Adipocyte (in vitro differentiated cells): ENCODE measurements around the gene GNB5.

Experiments
- DNase-seq: peaks from one replicate; pipeline ENCODE4 v3.0.0-alpha.2; 2015; ENCODE audit warnings: low read depth
- H3K27me3 ChIP-seq: replicated peaks from 2 replicates; pipeline ENCODE4 v1.7.0; 2013; ENCODE audit warnings: mild to moderate bottlenecking, low read length, moderate library complexity; ENCODE audit not compliant: control insufficient read depth, insufficient read depth
- H3K36me3 ChIP-seq: 2 replicates; pipeline ENCODE4 v1.7.0; 2013; ENCODE audit warnings: low read length, mild to moderate bottlenecking, moderate library complexity; ENCODE audit not compliant: control insufficient read depth, insufficient read depth, severe bottlenecking
- H3K4me1 ChIP-seq: 2 replicates; pipeline ENCODE4 v1.7.0; 2013; ENCODE audit warnings: mild to moderate bottlenecking, low read length, moderate library complexity; ENCODE audit not compliant: control insufficient read depth, insufficient read depth
- H3K4me3 ChIP-seq: 2 replicates; pipeline ENCODE4 v1.7.0; 2013; ENCODE audit warnings: mild to moderate bottlenecking, low read length, moderate library complexity
- H3K9ac ChIP-seq: 2 replicates; pipeline ENCODE4 v1.7.0; 2013; ENCODE audit warnings: mild to moderate bottlenecking, low read length, moderate library complexity
- H3K9me3 ChIP-seq: 2 replicates; pipeline ENCODE4 v1.7.0; 2013; ENCODE audit warnings: mild to moderate bottlenecking, low read length, moderate library complexity; ENCODE audit not compliant: control insufficient read depth

Gene GNB5

DNA sequence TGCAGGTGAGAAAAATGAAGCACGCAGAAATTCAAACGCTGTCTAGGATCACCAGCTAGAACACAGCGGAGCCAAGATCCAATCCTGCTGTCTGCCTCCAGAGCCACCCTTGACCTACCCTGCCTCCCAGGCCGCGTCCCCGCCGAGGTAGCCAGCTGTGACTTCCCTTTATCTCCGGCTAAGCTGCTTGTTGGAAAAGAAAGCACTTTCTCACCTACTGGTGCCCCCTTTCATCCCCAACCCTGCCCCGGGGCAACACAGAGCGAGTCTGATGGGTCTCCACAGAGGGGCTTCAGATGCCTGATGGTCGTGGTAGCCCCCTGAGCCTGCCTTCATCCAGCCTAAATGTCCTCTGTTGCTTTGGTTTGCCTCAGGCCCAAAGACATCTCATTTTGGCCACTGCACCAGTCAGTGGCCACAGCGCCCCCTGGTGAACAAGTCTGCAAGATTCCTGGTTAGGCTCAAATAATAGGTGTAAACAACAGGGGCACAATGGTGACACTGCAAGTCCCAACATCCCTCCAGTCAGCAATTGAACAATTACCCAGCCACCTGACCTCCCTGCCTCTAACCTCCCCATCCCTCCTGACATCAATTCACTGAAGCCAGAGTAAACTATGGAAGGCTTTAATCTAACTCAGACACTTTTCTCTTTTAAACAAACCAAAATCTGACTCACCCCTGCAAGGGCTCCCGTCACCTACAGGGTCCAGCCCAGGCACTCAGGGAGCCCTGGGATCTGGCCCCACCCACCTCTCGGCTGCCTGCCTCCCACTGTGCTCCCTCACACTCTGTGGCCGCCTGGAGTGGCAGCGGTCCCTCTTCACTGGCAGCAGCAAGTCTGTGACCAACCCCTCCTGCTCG is 51.4 kb downstream of the GNB5 start:
- DNase-seq = peak; percentile 90
- H3K4me1 ChIP-seq = peaks cover 36% of the 10 kb centered on the region

DNA sequence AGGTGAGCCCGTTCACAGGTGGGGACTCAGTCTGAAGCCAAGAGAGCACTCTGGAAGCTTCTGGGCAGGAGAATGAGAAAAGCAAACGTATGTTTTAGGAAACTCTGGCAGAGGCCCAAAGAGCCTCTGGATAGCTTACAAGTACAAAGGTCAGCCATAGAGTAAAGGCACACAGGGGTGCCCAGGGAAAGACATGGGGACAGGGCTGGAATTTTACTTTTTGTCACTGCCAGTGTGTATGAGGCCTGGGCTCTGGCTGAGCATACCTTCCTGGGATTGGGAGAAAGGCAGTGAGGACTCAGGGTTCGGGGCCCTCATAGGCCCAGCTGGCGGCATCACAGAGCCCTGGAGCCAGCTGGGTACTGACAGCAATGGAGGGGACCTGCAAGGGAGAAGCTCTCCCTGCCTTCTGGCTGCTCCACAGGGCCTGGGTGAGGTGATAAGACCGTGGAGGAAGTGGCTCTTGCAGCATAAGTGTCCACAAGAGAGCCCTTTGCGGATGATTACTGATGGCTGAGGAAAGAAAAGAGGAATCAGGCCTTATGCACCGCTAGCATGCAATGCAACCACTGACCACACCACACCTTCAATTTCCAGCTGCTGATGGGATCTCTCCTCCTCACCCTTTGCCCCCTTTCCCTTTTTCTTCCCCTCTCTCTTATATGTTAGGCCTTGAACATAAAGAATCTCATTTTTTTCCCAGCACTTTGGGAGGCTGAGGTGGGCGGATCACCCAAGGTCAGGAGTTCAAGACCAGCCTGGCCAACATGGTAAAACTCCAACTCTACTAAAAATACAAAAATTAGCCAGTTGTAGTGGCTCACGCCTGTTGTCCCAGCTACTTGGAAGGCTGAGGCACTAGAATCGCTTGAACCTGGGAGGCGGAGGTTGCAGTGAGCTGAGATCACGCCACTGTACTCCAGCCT is 53.5 kb downstream of the GNB5 start:
- Histone ChIP-seq H3K36me3 (no peaks in the 10 kb centered on the region), H3K4me3 (no peak overlapping the region), H3K27me3 (no peaks in the 10 kb centered on the region), H3K9ac (no peak overlapping the region), H3K4me1 (peaks cover 23% of the 10 kb centered on the region), H3K9me3 (no peaks in the 10 kb centered on the region)
- DNase-seq = no peak

More for the DNA sequence above, 51.4 kb downstream of the GNB5 start:
- Histone ChIP-seq H3K9ac (peak overlapping the region; percentile 20), H3K27me3 (no peaks in the 10 kb centered on the region), H3K9me3 (no peaks in the 10 kb centered on the region), H3K36me3 (no peaks in the 10 kb centered on the region), H3K4me3 (no peak overlapping the region)

DNA sequence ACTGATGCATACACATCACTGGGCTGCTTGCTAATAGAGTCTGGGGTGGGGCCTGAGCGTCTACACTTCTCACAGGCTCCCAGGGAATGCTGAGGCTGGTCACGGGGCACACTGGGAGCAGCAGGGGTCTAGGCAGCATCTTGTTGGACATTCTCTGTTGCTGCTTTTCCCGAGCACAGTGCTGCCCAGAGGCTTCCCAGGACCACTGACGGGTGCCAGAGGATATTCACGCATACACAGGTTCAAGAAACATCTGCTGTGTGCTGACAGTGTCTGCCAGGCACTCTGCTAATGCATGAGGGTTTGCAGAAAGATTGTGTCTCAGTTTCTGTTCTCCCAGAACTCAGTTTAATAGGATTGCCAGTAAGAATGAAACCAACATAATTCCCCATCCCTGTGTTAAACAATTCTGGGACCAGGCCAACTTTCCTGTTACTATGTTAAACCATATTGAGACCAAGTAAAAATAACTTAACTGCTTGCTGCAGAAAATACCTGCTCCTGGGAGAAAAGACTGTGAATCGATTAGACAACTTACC is 54.7 kb downstream of the GNB5 start:
- Histone ChIP-seq H3K36me3 (no peaks in the 10 kb centered on the region), H3K4me3 (no peak overlapping the region), H3K9me3 (no peaks in the 10 kb centered on the region), H3K4me1 (peaks cover 23% of the 10 kb centered on the region), H3K9ac (no peak overlapping the region), H3K27me3 (no peaks in the 10 kb centered on the region)
- peak; percentile 62 for DNase-seq

DNA sequence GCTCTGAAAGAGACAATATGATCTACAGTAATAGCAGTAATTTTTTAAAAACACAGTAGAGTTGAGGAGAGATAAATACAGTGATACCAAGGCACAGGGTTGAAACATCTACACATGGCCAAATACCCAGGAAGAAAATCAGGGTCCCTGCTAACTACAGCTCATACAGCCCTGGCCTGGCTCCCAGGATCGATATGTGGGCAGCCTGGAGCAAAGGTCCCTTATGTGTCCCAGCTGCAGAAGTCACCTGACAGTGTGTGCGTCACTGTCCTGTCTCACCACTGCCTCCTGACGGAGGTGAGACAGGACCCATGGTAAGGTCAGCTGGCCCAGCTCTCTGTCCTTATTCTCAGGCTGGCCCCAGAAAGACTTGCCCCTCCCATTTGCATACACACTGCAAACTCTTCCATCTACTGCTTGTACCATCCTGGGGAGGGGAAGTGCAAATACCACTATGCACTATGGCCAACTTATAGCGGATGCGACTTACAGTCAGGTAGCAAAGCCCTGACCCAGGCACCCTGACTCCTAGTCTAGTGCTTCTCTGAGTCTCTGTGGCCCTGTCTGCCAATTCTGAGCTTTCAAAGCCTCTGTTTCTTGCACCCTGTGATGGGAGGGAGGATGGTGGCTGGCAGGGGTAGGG is 56.6 kb downstream of the GNB5 start:
- peaks cover 22% of the 10 kb centered on the region for H3K4me1 ChIP-seq
- no peak for DNase-seq
- no peak overlapping the region for H3K4me3 ChIP-seq
- H3K36me3 ChIP-seq = no peaks in the 10 kb centered on the region
- no peak overlapping the region for H3K9ac ChIP-seq
- H3K27me3 ChIP-seq = no peaks in the 10 kb centered on the region
- H3K9me3 ChIP-seq = no peaks in the 10 kb centered on the region

DNA sequence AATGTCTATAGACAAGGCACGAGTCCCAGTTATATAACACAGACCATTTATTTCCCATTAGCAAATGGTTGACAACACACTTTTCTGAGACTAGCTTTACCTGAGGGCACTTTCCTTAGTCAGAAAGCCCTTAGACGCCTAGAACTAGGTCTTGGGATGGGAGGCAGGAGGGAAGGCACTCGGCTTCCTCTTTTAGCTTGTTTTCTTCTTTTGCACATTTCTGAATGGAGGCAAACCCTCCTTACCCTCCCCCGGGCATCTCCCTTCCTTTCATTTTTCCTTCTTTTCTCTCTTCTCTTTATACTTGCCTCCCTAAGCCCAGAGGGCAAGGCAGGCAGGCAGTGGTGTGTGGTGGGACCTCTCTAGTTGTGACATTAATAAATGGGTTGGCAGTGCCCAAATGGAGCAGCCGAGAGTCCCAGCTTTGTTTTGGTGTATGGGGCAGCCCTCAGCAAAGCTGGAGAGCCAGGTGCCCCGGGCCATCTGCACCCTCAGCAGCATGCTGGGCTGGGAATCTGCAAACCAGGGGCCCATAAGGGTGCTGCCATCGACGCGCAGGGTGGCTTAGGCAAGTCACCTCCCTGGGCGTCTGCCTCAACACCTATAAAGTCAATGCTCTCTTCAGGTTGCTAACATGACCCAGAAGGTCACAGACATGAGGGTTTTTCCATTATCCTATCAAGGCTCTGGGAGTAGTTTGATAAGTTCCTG is 57.5 kb downstream of the GNB5 start:
- H3K9ac ChIP-seq = no peak overlapping the region
- peaks cover 18% of the 10 kb centered on the region for H3K4me1 ChIP-seq
- no peak for DNase-seq
- H3K4me3 ChIP-seq = no peak overlapping the region
- H3K9me3 ChIP-seq = no peaks in the 10 kb centered on the region
- H3K27me3 ChIP-seq = no peaks in the 10 kb centered on the region
- H3K36me3 ChIP-seq = no peaks in the 10 kb centered on the region

DNA sequence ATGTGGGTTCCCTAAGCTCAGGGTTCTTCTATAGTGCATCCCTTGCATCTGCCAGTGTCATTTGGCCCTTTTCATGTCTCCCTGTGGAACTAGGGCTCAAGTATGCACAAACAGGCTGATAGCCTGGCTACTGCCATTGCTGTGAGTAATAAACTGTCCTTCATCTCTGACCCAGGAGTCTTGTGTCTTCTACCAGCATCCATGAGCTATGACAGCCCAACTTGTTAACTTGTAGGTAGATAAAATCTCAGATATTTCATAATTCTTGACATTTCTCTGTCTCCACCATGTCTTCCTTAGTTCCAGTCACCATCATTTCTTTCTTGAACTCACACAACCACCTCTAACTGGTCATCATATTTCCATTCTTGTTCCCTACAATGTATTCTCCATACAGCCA is 59.1 kb downstream of the GNB5 start:
- Histone ChIP-seq H3K27me3 (no peaks in the 10 kb centered on the region), H3K9me3 (no peaks in the 10 kb centered on the region), H3K36me3 (no peaks in the 10 kb centered on the region), H3K9ac (no peak overlapping the region), H3K4me1 (peaks cover 10% of the 10 kb centered on the region), H3K4me3 (no peak overlapping the region)
- no peak for DNase-seq

DNA sequence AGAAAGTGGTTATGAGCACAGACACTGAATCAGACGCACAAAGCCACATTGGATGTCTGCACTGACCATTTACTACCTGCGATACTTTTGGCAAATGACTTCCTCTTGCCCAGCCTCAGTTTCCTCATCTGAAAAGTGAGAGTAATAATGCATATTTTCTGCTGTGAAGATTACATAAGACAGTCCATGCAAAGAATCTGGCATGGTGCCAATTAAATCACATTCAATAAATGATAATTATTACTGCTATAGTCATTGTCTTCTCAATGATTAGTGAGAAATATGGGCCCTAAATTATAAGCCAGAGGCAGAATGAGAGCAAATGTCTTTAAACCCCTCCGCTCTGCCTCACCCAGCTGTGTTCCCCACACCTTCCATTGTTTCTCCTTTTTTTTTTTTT is 62.6 kb downstream of the GNB5 start:
- Histone ChIP-seq H3K4me1 (no peaks in the 10 kb centered on the region), H3K36me3 (no peaks in the 10 kb centered on the region), H3K9me3 (no peaks in the 10 kb centered on the region), H3K27me3 (no peaks in the 10 kb centered on the region), H3K9ac (no peak overlapping the region), H3K4me3 (no peak overlapping the region)
- no peak for DNase-seq

DNA sequence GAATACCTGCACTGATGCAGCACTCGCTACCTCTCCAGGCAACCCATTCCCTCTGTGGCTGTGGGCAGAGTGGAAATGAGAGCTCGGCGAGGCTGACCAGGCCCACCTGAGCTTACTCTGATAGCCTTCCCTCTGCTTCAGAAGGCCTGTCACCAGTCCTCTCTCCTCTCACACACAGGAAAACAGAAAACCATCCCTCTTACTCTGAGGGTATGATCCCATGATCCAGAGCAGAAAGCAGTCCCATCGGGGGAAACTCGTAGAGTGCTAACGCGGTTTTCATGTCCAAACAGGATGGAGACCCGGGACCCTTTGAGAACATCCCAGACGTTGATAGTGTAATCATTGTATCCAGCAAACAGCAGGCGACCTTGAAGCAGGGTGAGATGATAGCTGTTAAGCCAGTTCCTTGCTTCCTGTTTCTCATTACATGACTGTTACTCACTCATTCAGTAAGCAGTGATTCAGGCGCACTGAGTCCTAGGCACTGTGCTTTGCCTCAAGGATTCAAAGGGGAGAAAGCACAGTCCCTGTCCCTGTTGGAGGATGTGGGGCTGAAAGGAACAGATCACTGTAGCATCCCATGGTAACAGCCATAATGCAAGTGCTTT is 66.8 kb downstream of the GNB5 start:
- peak; percentile 30 for DNase-seq
- no peak overlapping the region for H3K4me3 ChIP-seq
- no peaks in the 10 kb centered on the region for H3K9me3 ChIP-seq
- no peaks in the 10 kb centered on the region for H3K4me1 ChIP-seq
- no peaks in the 10 kb centered on the region for H3K27me3 ChIP-seq
- no peaks in the 10 kb centered on the region for H3K36me3 ChIP-seq
- no peak overlapping the region for H3K9ac ChIP-seq

DNA sequence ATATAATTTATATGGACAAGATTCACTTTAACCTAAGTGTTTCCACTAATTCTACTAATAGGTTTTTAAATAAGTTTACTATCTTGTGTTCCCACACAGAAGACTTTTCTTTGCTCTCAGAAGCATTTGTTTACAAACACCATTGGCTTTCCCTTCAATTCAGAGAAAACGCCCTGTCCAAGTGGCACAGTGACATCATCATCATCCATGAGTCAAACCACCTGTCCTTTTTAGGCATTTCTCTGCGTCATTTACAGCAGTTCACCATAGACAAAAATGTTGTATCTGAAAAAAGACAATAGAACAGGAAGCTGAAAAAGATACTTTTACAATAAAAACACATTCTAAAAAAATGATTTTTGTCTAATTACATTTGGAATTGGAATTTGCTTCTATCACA is 69.3 kb downstream of the GNB5 start:
- H3K9ac ChIP-seq = no peak overlapping the region
- H3K4me3 ChIP-seq = no peak overlapping the region
- H3K4me1 ChIP-seq = peaks cover 8% of the 10 kb centered on the region
- H3K9me3 ChIP-seq = no peaks in the 10 kb centered on the region
- no peak for DNase-seq
- H3K36me3 ChIP-seq = no peaks in the 10 kb centered on the region
- no peaks in the 10 kb centered on the region for H3K27me3 ChIP-seq

DNA sequence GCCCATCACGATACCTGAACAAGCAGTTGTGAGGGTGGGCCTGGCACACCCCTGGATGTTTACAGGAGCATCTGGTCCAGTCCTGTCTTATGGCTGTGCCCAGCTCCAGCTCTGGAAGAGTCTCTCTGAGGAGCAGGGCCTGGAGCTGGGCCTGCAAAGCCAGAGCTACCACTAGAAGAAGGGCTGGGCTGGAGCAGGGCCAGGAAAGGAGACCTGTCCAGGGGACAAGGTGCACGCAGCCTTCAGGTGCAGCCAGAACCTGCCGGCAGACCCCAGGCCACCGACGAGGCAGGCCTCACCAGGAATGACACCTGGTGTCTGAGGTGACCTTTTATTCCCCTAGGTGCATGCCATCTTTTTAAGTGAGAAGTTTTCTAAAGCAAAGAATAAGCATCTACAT is 70.2 kb downstream of the GNB5 start:
- Histone ChIP-seq H3K27me3 (no peaks in the 10 kb centered on the region), H3K36me3 (no peaks in the 10 kb centered on the region), H3K4me3 (no peak overlapping the region), H3K4me1 (peaks cover 16% of the 10 kb centered on the region), H3K9me3 (no peaks in the 10 kb centered on the region), H3K9ac (no peak overlapping the region)
- no peak for DNase-seq
